HG03103 (cell line): ENCODE measurements around the gene TMEM178A.
"Not testable (repeated sequence)": the region's sequence is repeated elsewhere in the genome, so short reads cannot be mapped to it uniquely, and the experiment has no call there.

Experiments
- ATAC-seq: cut with Tn5 transposase; IDR thresholded peaks from one replicate; pipeline ENCODE4 v1.9.1; 2021; ENCODE audit warnings: low read depth; ENCODE audit not compliant: unreplicated experiment

TMEM178A gene

GRCh38 chr2:39647104-39647765, 18.5 kb upstream of the TMEM178A start:
- ATAC-seq = no peak

- ATAC-seq = no peak
Measured at GRCh38 chr2:39648580-39648979, 17.1 kb upstream of the TMEM178A start.

- no peak for ATAC-seq
Measured at GRCh38 chr2:39649511-39649910, 16.2 kb upstream of the TMEM178A start.

- ATAC-seq = no peak
Measured at GRCh38 chr2:39650468-39650867, 15.2 kb upstream of the TMEM178A start.

- ATAC-seq = not testable (repeated sequence)
Measured at GRCh38 chr2:39656215-39656614, 9.5 kb upstream of the TMEM178A start.

GRCh38 chr2:39657287-39657937, 8.3 kb upstream of the TMEM178A start:
- ATAC-seq = no peak

- no peak for ATAC-seq
Measured at GRCh38 chr2:39658371-39658770, 7.3 kb upstream of the TMEM178A start.

GRCh38 chr2:39659765-39660611, 5.7 kb upstream of the TMEM178A start:
- no peak for ATAC-seq

GRCh38 chr2:39660612-39661236, 5.0 kb upstream of the TMEM178A start:
- no peak for ATAC-seq

- no peak for ATAC-seq
Measured at GRCh38 chr2:39661826-39662225, 3.9 kb upstream of the TMEM178A start.

- no peak for ATAC-seq
Measured at GRCh38 chr2:39663187-39663930, 2.4 kb upstream of the TMEM178A start.

GRCh38 chr2:39664232-39664887, 1.4 kb upstream of the TMEM178A start:
- no peak for ATAC-seq

- ATAC-seq = no peak
Measured at GRCh38 chr2:39664888-39665591, 677 bp upstream of the TMEM178A start.

GRCh38 chr2:39666491-39667101, 879 bp downstream of the TMEM178A start:
- ATAC-seq = no peak

- ATAC-seq = no peak
Measured at GRCh38 chr2:39667104-39667885, 1.6 kb downstream of the TMEM178A start.

- ATAC-seq = no peak
Measured at GRCh38 chr2:39667886-39668276, 2.2 kb downstream of the TMEM178A start.

GRCh38 chr2:39668576-39669080, 2.9 kb downstream of the TMEM178A start:
- ATAC-seq = no peak

GRCh38 chr2:39671604-39672003, 5.9 kb downstream of the TMEM178A start:
- no peak for ATAC-seq
